ENCODE results near the gene CAMTA1.

The CAMTA1 gene

DNA sequence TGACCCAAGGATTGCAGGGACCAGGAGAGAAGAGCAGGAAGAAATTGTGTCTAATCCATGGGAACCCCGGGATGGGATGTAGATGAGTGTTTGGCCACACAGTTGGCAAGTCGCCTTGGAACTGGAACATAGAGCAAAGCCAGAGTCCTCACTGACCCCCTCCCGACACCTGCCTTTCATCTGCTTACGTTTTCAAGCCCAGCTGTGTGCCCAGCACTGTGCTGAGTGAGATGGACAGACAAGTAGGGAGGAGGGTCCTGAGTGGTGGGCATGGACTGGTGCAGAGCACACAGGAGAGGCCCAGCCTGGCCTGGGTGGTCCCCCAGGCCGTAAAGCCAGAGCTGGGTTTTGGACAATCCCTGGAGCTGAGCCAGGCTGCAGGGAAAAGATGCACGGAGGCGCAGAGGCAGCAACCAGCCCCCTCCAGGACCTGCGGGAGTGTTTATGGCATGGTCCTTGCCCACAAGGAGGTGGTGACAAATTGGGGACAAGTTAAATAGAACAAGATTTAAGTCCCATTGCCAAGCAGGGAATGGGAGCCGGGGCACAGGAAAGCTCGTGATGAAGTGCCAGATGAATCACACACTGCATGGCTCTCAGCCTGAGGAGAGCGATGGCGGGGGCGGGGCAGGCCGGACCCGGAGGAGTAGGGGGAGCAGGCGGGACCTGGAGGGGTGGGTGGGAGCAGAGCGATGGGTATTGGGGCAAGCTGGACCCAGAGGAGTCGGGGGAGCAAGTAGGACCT lies 828.0 kb downstream of the CAMTA1 start:
- no peak for DNase-seq

DNA sequence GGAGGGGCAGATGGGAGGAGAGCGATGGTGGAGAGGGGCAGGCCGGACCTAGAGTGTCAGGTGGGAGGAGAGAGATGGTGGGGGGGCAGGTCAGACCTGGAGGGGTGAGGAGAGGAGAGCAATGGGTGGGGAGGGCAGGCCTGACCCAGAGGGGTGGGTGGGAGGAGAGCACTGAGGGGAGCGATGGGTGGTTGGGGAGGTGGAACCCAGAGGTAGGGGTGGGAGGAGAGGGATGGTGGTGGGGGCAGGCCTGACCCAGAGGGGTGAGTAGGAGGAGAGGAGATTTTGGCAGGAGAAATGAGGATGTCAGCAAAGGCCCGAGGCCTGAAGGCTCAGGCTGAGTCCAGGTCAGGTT lies 828.6 kb downstream of the CAMTA1 start:
- DNase-seq, result no peak

DNA sequence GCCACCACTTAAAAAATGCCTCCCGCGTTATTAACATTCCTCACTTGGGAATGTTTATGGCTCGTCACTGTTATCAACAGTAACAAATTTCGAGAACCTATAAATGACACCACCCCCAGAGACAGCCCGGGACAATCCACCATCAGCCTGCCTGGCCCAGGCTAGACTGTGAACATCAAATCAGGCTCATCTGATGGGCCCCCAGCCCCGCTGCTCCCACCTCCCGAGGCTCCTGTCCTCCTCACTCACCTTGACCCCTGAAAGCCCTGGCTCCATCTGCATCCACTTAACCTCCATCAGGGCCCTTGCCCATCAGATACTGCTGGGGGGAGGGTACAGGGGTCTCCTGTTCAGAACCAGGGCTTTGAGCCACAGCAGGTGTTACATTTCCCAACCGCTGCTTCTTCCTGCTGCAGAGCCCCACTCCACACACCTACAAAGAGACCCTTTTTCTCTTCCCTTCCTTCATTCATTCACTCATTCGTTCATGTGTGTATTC lies 829.4 kb downstream of the CAMTA1 start:
- DNase-seq, result no peak

DNA sequence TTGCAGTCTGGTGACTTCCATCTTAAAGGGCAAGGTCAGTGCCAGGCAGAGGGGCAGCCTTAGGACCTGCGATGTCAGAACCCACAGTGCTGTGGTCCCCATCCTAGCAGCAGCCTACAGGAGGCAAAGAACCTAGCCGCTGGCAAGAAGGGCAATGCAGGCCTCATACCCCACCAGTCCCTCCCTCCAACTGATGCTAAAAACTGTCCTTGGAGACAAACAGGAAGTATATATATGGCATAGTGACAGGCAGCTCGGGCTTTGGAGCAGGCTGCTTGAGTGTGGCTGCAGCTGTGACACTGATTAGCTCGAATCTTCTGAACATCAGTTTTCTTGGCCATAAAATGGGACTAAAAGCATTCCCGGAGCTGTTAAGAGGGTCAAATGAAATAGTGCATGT lies 829.9 kb downstream of the CAMTA1 start:
- no peak for DNase-seq

DNA sequence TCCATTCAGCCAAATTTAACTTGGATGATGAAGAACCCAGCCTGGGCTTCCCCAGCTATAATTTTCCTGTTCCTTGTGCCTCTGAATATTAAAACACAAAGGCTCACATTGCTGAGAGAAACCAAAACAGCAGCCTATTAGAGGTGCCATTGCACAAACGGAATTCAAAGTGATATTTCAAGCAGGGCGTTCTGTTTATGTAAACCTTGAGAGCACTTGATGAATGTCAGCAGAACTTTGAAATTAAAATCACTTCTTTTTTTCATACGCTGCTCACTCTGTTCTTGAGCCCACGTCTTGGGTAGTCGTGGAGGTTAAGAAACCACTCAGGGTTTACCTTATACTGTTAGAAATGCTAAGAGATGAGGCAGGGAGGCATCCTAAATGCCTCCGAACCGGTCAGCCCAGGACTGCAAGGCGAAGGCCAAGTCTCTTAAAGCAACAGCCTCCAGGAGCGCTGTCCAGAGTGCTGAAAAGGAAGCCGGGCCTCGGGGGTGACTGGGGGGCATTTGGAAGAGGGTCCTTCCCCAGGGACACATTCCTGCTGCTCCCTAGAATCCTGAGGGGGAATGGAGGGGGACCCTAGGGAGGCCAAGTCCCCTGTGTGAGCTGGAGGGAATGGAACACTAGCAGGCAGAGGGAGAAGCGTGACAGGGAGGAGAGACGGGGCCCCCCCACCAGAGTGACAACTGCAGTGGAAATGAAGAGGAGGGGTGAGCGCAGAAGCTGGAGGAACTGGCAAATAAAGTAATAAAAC lies 831.0 kb downstream of the CAMTA1 start:
- no peak for DNase-seq

DNA sequence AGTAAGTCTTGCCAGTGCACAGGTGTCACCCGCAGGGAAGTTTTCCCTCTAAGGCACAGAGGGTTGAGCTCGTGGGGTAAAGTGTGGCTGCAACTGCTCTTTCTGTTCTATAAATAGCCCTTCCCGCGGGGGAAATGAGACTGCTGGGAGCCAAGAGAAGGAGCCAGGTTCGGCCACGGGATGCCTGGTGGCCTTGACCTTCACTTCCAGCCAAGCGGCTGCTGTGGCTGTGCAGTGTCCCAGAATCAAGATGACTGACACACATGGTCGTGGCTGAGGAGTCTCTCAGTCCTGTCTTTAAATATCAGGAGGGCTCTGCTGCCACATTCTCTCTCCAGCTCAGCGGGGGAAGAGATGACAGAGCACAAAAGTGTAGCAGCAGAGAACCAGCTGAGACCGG lies 831.7 kb downstream of the CAMTA1 start:
- DNase-seq, result no peak

DNA sequence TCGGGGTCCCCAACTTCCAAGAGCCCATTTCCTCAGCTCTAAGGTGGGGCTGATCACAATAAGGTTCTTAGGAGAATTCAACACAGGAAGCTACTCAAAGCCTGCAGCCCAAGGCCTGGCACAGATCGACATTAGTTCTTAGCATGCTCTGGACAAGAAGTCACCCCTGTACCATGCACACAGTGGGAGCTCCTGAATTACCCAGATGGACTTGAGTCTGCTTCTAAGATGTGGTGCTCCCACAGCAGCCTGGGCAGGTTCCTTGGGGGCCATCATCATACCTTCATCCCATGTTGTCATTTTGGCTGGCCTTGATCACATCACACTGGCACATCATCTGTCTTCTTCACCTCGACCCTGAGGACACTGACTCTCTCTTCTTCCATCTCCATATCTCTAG lies 832.6 kb downstream of the CAMTA1 start:
- DNase-seq, result no peak

DNA sequence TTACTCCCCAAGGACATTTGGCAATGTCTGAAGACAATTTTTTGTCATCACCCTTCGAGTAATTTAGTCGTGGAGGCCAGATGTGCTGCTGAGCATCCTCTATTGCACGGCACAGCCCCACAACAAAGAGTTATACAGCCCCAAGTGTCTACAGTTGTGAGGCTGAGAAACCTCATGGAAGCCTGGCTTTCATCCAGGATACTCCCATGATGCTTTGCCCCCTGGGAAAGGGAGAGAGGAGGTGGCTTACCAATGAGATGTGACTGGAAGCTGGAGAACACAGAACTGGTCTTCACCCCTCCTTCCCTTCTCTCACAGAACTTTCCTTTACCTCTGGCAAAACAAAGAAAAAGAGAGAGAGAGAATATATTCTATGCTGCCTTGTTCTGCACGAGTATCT lies 834.9 kb downstream of the CAMTA1 start:
- DNase-seq, result no peak

DNA sequence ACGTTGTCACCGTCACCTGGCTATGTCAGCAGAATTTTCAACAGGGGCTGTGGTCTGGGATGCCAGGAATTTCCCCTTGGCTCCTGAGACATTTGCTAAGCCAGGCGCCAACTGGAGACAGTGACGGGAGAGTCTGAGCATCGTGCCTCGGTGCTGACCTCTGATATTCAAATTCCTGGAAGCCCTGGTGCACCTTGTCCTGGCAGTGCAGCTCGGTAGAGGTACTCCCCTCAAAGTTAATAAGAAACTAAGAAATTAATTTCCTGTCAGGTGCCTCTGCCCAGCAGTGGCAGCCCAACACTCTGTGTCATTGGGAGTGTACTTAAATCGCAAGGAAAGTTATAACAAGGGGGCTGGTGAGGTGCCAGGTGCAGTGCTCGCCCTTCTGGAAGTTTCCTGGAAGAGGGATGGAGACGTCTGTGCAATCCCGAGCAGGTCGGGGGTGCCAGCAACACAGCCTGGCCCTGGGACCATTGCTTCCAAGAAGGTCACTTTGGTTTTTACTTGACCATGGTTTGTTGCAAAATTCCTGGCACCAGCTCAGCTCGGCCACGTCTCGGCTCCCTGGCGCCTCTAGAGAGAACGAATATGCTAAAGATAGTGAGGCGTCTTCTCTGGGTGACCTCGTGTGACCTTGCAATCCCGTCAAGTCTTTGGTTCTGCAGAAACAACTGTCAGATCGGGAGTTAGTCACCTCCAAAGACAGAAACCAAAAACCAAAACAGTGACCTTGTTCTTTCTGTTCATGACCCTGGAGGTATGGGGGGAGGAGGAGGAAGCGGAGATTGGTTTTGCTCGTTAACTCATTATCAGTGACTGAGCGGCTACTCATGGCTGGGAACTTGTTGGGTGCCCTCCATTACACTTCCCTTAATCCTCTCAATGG lies 836.3 kb downstream of the CAMTA1 start:
- DNase-seq, result no peak

DNA sequence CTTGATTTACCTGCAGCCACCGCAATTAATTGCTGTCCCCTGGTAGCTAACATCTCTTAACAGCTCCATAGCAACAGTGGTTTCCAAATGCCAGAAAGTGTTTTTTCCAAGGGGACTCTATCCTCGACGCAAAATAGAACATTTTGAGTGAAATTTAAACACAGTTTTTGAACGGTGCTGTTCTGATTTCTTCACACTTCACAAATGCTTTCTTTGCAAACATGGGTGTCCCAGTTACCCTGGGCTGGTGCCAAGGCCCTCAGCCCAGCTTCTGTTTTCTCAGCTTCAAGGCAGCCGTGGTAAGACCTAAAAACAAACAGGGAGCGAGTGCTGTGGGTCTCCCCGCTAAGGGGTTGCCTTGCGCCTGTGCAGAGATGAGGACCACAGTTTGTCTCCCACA lies 838.6 kb downstream of the CAMTA1 start:
- DNase-seq, result no peak

DNA sequence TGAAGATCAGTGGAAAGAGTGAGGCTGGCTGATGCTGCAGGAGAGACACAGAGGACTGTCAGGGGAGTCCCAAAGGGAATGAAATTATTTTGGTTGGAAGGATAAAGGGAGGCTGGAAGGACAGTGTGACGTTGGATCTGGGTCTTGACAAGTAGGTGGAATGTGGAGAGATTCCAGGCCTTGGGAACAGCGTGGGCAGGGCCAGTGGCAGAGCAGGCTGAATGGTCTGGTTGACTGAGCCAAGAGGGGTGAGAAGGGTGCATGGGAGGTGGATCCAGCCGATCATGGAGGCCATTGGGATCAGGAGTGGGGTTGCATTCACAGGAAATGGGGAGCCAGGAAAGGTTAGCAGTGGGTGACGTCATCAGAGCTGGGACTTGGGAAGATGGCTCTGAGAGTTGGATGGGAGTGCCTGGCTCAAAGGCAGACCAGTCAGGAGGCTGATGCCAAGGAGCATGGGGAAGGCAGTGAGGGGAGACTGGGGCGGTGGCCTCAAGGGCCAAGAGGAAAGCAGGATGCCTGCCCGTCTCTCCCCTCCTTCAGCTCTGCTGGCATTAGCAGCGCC lies 839.6 kb downstream of the CAMTA1 start:
- DNase-seq, result no peak

DNA sequence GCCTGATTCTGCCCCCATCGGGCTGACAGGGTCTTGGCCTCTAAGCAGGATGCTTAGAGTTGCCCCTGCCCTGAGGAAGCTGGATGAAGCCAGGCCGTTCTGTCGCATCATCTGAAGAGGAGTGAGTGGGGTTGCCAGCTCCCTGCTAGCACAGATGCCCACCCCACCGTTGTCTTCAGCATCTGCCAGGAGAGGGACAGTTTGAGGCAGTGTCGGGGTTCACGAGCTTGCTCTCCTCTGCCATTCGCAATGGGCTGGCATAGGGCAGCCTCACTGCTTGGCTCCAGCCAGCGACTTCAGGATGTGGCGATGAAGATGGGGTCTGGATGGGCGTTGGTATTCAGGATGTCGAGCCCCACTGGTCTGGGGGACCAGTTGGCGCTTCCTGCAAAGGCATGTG lies 840.1 kb downstream of the CAMTA1 start:
- no peak for DNase-seq

DNA sequence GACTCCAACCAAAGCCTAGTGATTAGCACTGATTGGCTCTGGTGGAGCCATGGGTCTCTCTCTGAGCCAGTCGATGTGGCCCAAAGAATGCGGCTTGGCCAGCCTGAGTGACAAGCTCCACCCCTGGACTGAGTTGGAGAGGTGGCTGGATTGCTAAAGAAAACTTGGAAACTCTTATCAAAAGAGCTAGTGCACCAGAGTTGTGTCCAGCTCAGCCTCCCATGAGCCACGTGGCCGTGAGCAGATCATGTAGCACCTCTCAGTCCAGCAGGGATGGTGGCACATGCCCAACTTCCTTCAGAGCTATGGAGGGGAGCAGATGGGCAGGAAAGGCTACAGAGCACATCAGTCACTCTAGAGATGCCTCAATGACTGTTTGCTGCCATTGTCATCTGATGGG lies 843.0 kb downstream of the CAMTA1 start:
- no peak for DNase-seq

DNA sequence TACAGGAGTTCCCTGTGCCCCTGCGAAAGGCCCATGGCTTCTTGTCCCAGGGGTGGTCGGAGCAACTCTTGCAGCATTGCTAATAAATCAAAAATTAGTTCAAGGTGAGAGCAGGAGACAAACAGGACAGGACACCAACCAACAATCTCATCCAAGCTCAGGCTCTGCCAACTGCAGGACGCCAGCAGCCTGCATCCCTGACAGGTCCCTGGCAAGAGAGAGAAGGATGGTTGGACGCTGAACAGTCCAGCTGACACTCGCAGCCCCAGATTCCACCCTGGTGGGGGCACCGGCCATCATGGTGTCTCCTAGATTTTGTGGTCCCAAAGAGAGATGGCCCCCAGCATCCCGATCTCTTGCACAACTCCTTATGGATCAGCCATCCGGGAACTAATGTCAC lies 843.8 kb downstream of the CAMTA1 start:
- no peak for DNase-seq

DNA sequence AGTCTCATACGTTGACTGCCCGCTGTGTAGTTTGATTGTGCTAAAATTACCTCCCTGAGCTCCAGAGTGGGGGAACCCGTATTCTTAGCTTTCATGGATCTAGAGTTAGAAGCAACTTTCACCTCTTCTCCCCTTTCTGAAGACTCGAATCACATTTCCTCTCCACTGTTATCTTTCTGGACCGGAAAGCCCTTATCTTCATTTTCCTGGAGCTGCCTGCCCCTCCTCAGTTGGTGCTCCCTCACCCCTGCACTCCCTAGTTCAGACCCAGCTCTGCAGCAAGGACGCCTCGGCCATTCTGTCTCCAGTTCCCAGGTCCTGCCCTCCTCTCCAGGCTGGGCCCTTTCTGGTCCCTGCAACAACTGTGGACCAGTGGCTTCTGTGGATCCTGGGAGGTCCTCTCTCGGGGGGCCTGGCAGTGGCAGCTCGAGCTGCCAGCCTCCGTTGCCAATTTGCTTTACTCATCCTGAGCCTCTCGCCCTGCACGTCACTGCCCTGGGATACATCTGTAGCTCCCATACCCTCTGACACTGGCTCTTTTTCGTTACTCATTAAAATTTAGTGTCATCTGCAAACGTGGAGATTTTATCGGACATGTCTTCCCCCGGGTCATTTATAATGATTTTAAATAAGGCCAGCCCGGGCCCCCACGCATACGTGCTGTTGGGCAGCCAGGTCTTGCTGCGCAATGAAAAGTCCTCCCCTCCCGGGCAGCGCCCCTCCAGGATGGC lies 844.4 kb downstream of the CAMTA1 start:
- no peak for DNase-seq

DNA sequence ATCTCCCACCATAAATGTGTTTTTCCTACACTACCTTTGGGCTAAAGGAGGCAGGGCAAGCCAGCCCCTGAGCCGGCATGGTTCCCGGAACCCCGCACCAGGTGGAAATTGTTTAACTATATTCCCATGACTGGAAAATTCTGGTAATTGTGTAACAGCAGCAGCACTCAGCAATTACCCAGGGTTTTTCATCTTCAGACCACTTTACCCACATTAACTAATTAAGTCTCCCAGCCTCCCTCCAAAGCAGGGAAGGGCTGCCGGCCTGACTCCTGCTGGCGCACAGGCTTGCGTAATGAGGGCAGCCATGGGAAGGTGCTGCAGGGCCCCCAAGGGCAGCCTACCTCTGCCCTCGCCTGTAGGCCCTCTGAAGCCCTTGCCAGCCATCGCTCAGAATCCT lies 845.1 kb downstream of the CAMTA1 start:
- no peak for DNase-seq

DNA sequence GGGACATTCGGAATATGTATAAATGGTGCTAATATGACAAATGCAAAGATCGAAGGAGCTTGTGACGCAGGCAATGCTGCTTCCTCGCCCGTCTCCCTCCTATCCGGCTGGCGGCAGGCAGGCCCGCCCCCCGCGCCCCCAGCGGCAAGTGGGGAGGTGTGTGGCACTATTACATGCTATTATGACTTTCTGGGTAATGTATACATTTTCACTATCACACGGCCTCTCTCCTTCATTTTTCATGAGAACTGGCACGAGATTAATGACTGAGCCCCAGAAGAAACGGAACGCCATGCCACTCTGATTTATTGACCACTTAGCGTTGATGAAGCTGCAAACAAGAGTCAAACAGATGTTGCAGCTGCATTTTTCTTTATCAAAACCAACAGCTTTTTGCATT lies 846.9 kb downstream of the CAMTA1 start:
- no peak for DNase-seq

DNA sequence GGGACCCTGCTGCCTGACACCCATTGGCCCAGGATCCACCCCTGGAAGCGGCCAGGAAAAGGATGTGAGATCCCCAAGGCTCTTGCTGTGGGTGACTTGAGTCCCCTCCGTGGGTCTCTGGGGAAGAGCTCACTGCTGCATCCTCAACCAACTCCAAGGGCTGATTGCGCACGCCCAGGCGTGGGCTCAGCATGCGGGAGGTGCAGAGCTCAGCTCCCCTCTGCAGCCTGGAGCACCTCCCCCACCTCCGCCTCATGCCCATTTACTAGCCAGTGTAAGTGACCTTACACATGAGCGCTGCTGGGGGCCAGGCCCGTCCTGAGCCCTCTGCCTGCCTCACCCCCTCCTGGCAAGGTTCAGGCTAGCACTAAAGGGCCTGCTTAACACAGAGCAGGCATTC lies 847.4 kb downstream of the CAMTA1 start:
- no peak for DNase-seq

DNA sequence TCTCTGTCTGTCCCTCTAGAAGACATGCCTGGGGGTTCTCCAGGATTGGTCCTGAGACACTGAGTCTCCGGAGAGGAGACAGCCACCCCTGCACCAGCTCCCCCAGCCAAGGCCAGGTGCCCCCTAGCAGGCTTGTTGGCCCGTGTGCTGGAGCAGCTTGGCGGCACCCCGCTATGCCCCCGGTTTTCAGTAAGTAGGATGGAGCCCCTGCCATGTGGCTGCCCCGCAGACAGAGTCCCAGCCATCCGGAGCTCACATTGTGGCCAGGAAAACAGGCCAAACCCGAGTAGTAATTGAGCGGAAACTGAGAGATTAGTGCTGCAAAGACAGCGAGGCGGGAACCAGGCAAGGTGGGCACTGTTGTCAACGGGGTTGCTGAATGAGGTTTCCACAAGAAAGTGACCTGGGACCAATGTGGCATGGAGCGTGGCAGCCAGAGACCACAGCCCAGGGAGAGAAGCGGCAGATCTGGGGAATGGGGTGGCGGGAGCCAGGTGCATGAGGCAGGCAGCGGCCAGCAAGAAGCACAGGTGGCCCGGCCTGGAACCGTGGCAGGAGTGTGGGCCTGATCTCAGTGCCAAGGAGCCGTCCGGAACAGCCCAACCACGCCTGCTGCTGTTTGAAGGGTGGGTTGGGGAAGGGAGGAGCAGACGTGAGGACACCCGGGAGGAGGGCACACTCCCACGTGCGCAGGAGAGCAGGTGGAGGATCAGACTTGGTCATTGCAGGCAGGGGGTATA lies 848.4 kb downstream of the CAMTA1 start:
- no peak for DNase-seq

DNA sequence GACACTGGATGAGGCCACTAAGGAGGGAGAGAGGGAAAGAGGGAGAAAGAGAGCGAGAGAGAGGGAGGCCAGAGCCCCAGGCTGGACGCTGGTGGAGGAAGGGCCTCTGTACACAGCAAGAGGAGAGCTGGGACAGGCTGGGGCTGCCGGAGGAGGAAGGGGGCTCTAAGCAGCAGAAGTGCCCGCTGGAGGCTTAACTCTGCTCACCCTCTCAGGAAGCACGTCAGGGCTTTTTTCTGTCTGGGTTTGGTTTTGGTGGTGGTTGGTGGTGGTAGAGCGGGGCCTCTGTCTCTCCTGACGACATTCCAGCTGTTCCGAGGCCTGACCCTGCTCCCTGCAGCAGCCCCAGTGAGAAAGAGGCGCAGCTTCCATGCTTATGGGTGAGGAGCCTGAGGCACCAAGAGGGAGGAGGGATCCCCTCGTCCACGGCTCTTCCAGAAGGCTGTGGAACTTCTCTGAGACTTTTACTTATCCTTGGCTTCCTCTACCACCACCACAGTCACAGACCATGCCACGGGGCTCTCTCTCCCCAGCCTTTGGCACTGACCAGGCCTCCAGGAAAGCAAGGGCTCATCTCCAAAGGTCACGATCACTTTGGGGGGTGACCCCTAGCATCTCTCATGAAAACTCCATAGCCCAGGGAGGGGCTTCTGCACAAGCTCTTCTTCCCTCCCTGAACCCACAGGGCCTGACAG lies 849.4 kb downstream of the CAMTA1 start:
- no peak for DNase-seq
